GM10847 (cell line): Measurements from ENCODE around the gene PSEN1.

ENCODE experiments used
- POLR2A ChIP-seq: IDR thresholded peaks from 2 replicates; pipeline ENCODE4 v1.6.1; 2011; ENCODE audit not compliant: insufficient read length; ENCODE audit errors: extremely low read depth

Gene PSEN1

DNA sequence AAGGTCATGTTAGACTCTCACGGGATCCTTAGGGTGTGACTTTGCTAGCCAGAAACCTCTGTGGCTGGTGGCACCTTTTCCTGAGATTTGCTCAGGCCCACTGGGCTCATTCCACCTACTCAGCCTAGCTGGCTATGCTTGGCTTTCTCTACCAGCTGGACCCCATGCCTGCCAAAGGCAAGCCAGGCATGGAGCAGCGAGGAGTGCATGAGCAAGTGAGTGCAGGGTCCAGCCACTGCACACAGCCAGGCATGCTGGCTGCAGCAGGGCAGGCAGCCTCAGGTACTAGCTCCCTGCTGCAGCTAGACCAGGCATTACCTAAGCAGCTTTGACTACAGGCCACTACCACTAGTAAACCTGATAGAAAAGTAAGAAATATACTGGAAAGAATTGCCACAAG lies 71.3 kb downstream of the PSEN1 start:
- no peak for TF ChIP-seq POLR2A

DNA sequence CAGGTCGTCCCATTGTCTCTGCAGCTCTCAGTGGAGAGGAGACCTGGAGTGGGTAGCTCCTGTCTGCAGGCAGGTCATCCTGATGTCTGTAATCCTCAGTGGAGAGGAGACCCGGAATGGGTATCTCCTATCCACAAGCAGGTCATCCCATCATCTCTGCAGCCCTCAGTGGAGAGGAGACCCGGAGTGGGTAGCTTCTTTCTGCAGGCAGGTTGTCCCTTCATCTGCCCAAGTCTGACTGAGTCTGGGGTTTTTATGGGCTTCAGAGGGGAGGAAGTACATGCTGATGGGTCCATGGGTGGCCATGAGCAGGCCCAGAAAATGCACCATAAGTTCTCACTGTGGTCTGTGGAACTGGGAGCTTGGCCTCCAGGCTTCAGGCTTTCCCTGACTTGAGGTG lies 72.1 kb downstream of the PSEN1 start:
- no peak for TF ChIP-seq POLR2A

DNA sequence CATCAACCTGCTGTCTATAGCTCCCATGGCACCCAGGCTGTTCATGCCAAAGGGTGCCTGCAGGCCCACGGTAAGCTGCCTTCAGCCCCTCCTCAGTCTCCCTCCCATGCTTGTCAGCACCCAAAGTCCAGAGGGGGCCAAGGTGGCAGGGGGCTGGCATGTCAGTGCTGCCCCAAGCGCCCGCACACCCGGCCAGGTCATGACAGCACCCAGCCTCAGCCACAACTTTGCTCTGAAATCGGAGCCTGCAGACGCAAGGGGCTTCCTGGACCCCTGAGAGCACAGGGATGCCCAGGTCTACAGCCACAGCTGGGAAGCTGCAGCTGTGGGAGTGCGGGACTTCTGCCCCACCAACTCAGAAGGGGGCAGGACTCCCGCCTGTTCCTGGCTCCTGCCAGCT lies 72.5 kb downstream of the PSEN1 start:
- TF ChIP-seq POLR2A, result no peak

DNA sequence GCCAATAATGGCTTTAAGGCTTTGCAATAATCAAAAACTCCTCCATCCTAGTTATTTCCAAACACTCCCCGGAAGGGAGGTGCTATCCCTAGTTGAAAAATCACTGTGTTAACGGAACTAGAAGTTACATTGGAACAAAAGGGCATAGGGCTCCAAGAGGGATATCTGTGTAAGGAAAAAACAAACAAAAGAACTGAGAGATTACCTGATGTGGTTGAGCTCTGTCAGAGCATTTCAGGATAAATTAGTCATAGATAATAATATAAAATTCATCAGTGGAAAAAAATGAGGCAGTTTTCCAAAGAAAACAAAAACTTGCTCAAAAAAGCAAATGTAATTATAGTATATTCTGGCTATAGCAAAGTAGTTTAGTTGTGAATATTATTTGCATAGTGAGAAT lies 73.6 kb downstream of the PSEN1 start:
- no peak for TF ChIP-seq POLR2A

DNA sequence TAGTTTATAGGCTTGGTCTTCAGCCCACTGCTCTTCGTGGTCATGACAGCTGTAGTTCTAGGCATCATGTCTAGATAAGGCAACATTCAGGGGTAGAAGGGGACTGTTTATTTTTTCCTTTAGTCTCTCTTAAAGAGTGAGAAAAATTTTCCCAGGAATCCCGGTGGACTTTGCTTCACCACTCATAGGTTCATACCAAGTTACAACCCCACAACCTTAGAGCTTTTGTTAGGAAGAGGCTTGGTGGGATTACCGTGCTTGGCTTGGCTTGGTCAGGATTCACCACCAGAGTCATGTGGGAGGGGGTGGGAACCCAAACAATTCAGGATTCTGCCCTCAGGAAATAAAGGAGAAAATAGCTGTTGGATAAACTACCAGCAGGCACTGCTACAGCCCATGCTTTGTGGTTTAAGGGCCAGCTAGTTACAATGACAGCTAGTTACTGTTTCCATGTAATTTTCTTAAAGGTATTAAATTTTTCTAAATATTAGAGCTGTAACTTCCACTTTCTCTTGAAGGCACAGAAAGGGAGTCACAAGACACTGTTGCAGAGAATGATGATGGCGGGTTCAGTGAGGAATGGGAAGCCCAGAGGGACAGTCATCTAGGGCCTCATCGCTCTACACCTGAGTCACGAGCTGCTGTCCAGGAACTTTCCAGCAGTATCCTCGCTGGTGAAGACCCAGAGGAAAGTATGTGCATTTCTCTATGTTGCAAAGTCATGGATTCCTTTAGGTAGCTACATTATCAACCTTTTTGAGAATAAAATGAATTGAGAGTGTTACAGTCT lies 75.1 kb downstream of the PSEN1 start:
- no peak for TF ChIP-seq POLR2A

DNA sequence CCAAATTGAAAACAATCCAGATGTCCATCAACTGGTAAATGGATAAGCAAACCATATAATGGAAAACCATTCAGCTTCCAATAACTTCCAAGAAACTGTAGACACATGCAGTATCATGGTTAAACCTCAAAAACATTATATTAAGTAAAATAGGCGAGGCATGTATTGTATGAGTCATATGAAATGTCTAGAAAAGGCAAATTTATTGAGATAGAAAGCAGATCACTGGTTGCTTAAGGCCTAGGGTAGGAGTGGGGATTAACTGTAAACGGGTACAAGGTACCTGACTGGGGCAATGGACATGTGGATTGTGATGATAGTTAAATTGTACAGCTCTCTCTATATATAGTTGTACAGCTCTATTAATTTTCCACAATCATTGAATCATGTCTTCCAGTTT lies 79.7 kb downstream of the PSEN1 start:
- no peak for TF ChIP-seq POLR2A

DNA sequence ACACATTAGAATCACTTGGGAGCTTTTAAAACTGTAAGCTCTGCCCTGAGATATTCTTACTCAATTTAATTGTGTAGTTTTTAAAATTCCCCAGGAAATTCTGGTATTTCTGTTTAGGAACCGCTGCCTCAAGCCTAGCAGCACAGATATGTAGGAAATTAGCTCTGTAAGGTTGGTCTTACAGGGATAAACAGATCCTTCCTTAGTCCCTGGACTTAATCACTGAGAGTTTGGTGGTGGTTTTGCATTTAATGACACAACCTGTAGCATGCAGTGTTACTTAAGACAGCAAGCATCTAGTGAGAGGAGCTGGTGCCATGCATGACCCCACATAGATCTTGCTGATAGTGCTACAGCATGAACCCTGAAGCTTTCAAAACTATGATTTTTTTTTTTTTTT lies 81.1 kb downstream of the PSEN1 start:
- no peak for TF ChIP-seq POLR2A

DNA sequence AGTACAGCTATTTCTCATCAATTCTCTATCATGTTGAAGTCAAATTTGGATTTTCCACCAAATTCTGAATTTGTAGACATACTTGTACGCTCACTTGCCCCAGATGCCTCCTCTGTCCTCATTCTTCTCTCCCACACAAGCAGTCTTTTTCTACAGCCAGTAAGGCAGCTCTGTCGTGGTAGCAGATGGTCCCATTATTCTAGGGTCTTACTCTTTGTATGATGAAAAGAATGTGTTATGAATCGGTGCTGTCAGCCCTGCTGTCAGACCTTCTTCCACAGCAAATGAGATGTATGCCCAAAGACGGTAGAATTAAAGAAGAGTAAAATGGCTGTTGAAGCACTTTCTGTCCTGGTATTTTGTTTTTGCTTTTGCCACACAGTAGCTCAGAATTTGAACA lies 83.8 kb downstream of the PSEN1 start:
- no peak for TF ChIP-seq POLR2A

DNA sequence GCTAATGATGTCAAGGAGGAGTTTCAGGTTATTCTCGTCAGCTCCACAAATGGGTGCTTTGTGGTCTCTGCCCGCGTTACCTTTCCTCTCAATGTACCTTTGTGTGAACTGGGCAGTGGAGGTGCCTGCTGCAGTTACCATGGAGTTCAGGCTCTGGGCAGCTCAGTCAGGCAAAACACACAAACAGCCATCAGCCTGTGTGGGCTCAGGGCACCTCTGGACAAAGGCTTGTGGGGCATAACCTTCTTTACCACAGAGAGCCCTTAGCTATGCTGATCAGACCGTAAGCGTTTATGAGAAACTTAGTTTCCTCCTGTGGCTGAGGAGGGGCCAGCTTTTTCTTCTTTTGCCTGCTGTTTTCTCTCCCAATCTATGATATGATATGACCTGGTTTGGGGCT lies 84.3 kb downstream of the PSEN1 start:
- TF ChIP-seq POLR2A, result no peak

DNA sequence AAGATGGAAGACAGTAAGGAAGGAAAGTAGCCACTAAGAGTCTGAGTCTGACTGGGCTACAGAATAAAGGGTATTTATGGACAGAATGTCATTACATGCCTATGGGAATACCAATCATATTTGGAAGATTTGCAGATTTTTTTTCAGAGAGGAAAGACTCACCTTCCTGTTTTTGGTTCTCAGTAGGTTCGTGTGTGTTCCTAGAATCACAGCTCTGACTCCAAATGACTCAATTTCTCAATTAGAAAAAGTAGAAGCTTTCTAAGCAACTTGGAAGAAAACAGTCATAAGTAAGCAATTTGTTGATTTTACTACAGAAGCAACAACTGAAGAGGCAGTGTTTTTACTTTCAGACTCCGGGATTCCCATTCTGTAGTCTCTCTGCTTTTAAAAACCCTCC lies 85.6 kb downstream of the PSEN1 start:
- TF ChIP-seq POLR2A, result no peak

DNA sequence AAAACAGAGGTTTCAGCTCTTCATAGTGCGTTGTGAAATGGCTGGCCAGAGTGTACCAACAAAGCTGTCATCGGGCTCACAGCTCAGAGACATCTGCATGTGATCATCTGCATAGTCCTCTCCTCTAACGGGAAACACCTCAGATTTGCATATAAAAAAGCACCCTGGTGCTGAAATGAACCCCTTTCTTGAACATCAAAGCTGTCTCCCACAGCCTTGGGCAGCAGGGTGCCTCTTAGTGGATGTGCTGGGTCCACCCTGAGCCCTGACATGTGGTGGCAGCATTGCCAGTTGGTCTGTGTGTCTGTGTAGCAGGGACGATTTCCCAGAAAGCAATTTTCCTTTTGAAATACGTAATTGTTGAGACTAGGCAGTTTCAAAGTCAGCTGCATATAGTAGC lies 86.7 kb downstream of the PSEN1 start:
- TF ChIP-seq POLR2A, result no peak

DNA sequence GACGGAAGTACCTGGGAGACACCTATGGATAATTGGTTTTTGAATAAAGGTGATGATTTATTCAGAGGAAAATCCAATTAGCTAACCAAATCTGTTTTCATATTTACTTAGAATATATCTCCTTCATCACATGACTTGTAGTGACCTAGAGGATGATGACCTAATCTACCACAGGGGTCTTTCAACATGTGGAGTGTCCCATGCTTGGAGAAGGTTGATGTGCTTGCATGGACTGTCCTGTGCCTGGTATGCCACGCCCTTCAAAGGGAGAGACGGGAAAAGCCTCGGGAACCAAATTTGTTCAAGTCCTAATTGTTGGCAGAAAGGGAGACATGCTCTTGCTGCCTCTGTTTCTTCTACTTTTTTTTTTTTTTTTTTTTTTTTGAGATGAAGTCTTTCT lies 89.2 kb downstream of the PSEN1 start:
- no peak for TF ChIP-seq POLR2A

DNA sequence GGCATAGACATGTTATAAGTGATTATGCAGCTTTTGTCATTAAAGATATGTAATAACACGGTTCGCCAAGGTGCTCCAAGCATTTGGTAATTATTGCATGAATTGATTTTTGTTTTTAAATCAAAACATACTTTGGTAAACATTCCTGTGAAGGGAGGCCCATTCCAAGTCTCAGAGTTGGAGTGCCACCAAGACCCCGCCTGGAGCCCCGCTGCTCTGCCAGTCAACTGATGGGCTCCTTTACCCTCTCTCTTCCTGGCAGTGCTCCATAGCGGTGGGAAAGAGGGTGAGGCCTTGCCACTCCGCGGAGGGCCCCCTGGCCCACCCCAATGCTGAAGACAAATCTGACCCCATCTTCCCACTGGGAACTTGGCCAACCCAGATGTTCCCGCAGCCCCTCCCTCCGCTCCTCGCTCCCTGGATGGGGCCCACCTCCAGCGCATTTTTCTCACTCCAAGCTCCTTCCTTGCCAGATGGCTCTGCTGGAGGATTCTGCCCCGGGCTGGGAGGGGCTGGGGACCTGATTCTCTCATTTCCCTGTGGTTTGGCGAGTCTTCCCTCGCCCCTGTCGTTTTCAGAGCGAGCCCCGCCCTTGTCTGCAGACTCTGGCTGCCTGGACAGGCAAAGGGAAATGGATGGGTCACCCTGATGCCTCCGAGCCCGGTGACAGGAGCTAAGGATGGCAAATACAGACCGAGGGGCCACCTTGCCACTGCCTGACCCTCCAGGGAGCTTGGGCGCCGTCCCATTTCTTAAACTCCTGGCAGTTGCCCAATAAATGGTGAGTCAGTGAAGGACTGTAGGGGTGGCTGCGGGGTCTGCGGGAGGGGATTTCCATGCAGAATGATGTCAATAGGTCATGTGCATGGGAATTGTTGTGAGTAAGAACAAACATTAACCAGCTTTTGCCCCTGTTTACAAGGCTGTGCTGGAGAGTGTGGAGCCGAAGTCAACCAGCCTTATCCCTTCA lies 91.8 kb downstream of the PSEN1 start:
- no peak for TF ChIP-seq POLR2A

DNA sequence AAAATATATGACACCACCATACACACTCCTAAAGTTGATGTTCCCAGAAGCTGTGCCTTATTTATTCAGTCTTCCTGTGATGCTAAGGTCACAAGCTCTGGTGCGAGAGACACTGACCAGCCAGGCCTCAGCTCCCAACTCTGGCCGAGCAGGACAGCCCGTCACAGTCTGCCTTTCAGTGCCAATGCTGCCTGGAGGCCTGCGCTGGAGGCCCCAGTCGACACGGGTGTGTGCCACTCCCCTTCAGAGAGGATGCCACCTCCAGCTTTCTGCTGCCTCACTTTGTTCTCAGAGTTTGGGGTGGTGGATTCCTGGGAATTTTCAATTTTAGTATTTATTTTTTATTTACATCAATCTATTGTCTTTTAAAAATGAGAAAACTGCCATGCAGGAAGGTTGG lies 93.7 kb downstream of the PSEN1 start:
- TF ChIP-seq POLR2A, result no peak

DNA sequence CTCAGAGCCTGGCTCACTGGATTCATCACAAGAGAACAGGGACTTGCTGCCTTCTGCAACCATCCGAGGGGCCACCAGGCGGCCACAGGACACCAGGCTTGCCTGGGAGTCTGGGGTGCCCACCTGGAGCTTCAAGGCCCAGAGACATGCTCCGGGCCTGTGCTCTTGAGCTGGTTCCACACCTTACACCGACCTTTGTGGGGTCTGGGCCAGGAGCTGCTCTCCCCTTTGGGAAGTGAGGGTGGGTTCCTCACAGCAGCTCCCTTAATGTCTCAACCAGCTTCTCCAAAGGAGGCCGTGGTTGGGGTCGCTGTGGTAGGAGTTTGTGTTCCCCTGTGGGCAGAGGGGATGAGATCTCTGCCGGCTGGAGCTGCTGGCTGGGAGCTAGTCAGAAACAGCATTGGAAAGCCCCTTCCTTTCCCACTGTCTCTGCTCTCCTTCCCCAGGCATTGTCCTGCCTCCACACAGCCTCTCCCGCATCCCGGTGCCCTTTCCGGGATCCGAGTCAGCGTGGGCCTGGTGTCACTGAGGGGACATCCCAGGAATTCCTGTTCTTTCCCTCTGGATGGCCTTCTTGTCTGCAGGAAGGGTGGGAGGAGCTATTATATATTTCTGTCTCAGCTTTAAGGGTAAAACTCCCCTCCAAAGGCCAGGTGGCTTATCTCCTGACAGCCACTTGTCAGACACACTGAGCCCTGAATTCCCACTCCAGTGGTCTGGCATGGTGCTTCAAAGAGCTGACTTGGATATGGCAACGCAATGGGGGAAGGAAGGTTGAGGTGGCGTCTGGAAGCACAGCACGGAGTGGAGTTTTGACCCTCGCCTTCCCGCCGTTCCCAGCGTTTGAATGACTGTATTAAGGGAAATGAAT lies 95.9 kb downstream of the PSEN1 start:
- TF ChIP-seq POLR2A, result no peak
